NB4 (cell line): ENCODE measurements around the gene TRAPPC6A.

Source experiments
- CTCF ChIP-seq: IDR thresholded peaks from one replicate; pipeline ENCODE4 v1.5.1; 2012; ENCODE audit warnings: low read depth, low read length
- MAX ChIP-seq: IDR thresholded peaks from 2 replicates; pipeline ENCODE4 v1.6.1; 2011; ENCODE audit warnings: low read depth, low read length
- POLR2A ChIP-seq: IDR thresholded peaks from 2 replicates; pipeline ENCODE4 v1.6.1; 2011; ENCODE audit warnings: mild to moderate bottlenecking; ENCODE audit not compliant: insufficient read length; ENCODE audit errors: extremely low read depth

GRCh38 chr19:45121827-45122345 lies 56.2 kb downstream of the TRAPPC6A start:
- no peak for TF ChIP-seq CTCF
- no peak for TF ChIP-seq MAX
- TF ChIP-seq POLR2A = no peak
